H9 (cell line): Measurements from ENCODE around the gene CPA2. TPM values are rescaled to one million over a fixed set of nuclear protein-coding genes. Genes with fewer than 3 reads are reported as not detected.
A peak's percentile ranks its signal among the peaks of the same experiment; 100 is the strongest.

Experiments used
- DNase-seq: peaks from one replicate; pipeline ENCODE4 v3.0.0-alpha.2; 2017
- H2AFZ ChIP-seq: one replicate; pipeline ENCODE4 v1.6.1; 2013; ENCODE audit warnings: mild to moderate bottlenecking, low read length, control low read depth, moderate library complexity
- H2AK5ac ChIP-seq: 2 replicates; pipeline ENCODE4 v1.6.1; 2013; ENCODE audit warnings: low read length, control low read depth, mixed read lengths; ENCODE audit not compliant: insufficient read length
- H2BK120ac ChIP-seq: one replicate; pipeline ENCODE4 v1.6.1; 2013; ENCODE audit warnings: low read depth, mild to moderate bottlenecking, low read length, control low read depth, inconsistent platforms; ENCODE audit not compliant: poor library complexity, severe bottlenecking
- H2BK12ac ChIP-seq: 2 replicates; pipeline ENCODE4 v1.6.1; 2013; ENCODE audit warnings: low read length, control low read depth, mixed read lengths, low read depth; ENCODE audit not compliant: insufficient read length
- H2BK15ac ChIP-seq: 2 replicates; pipeline ENCODE4 v1.6.1; 2013; ENCODE audit warnings: low read depth, low read length, control low read depth
- H2BK20ac ChIP-seq: one replicate; pipeline ENCODE4 v1.6.1; 2013; ENCODE audit warnings: low read depth, mild to moderate bottlenecking, low read length, control low read depth, inconsistent platforms; ENCODE audit not compliant: poor library complexity, severe bottlenecking
- H2BK5ac ChIP-seq: 2 replicates; pipeline ENCODE4 v1.6.1; 2013; ENCODE audit warnings: low read length, control low read depth, mixed read lengths; ENCODE audit not compliant: insufficient read length
- H3K14ac ChIP-seq: 2 replicates; pipeline ENCODE4 v1.6.1; 2013; ENCODE audit warnings: low read length, control low read depth; ENCODE audit not compliant: insufficient read depth
- H3K18ac ChIP-seq: 2 replicates; pipeline ENCODE4 v1.6.1; 2013; ENCODE audit warnings: low read depth, mild to moderate bottlenecking, mixed read lengths, low read length, control low read depth; ENCODE audit not compliant: insufficient read length
- H3K23ac ChIP-seq: 2 replicates; pipeline ENCODE4 v1.6.1; 2013; ENCODE audit warnings: low read length, control low read depth, mixed read lengths, low read depth; ENCODE audit not compliant: insufficient read length
- H3K23me2 ChIP-seq: 2 replicates; pipeline ENCODE4 v1.6.1; 2013; ENCODE audit warnings: low read depth, mild to moderate bottlenecking, mixed read lengths, low read length, control low read depth; ENCODE audit not compliant: insufficient read length, poor library complexity, severe bottlenecking
- H3K27ac ChIP-seq: 2 replicates; pipeline ENCODE4 v1.5.1; 2013; ENCODE audit warnings: low read length, control low read depth, mixed read lengths, low read depth; ENCODE audit not compliant: insufficient read length
- H3K27me3 ChIP-seq: 2 replicates; pipeline ENCODE4 v1.6.1; 2013; ENCODE audit warnings: low read length, control low read depth, inconsistent platforms; ENCODE audit not compliant: insufficient read depth
- H3K4ac ChIP-seq: 2 replicates; pipeline ENCODE4 v1.6.1; 2013; ENCODE audit warnings: low read depth, mild to moderate bottlenecking, control low read depth, inconsistent platforms, low read length, moderate library complexity
- H3K4me1 ChIP-seq: 2 replicates; pipeline ENCODE4 v1.6.1; 2013; ENCODE audit warnings: low read length, control low read depth, inconsistent platforms; ENCODE audit not compliant: insufficient read depth
- H3K4me2 ChIP-seq: 2 replicates; pipeline ENCODE4 v1.6.1; 2013; ENCODE audit warnings: low read length, control low read depth, mixed read lengths; ENCODE audit not compliant: insufficient read length, insufficient read depth
- H3K56ac ChIP-seq: 2 replicates; pipeline ENCODE4 v1.6.1; 2013; ENCODE audit warnings: low read depth, mild to moderate bottlenecking, mixed read lengths, low read length, control low read depth; ENCODE audit not compliant: insufficient read length
- H3K79me1 ChIP-seq: 2 replicates; pipeline ENCODE4 v1.6.1; 2013; ENCODE audit warnings: low read depth, mild to moderate bottlenecking, moderate library complexity, low read length, control low read depth, inconsistent platforms; ENCODE audit not compliant: insufficient read depth, poor library complexity, severe bottlenecking
- H3K79me2 ChIP-seq: 2 replicates; pipeline ENCODE4 v1.6.1; 2013; ENCODE audit warnings: low read length, control low read depth, inconsistent platforms; ENCODE audit not compliant: insufficient read depth
- H3K9ac ChIP-seq: 2 replicates; pipeline ENCODE4 v1.6.1; 2013; ENCODE audit warnings: low read length, control low read depth, mixed read lengths; ENCODE audit not compliant: insufficient read length; ENCODE audit errors: extremely low read depth
- H3K9me3 ChIP-seq: one replicate; pipeline ENCODE4 v1.6.1; 2013; ENCODE audit warnings: low read depth, low read length, inconsistent platforms; ENCODE audit not compliant: control insufficient read depth
- H3T11ph ChIP-seq: one replicate; pipeline ENCODE4 v1.6.1; 2013; ENCODE audit warnings: mild to moderate bottlenecking, low read length, control low read depth, inconsistent platforms
- H4K20me1 ChIP-seq: one replicate; pipeline ENCODE4 v1.6.1; 2013; ENCODE audit not compliant: control insufficient read depth, insufficient read length, insufficient read depth
- H4K5ac ChIP-seq: 2 replicates; pipeline ENCODE4 v1.6.1; 2013; ENCODE audit warnings: low read depth, mild to moderate bottlenecking, mixed read lengths, low read length, control low read depth; ENCODE audit not compliant: insufficient read length
- H4K8ac ChIP-seq: replicated peaks from 2 replicates; pipeline ENCODE4 v1.6.1; 2013; ENCODE audit warnings: low read length, control low read depth, mixed read lengths, low read depth; ENCODE audit not compliant: insufficient read length
- H4K91ac ChIP-seq: 2 replicates; pipeline ENCODE4 v1.6.1; 2013; ENCODE audit warnings: low read depth, mild to moderate bottlenecking, moderate library complexity, mixed read lengths, low read length, control low read depth; ENCODE audit not compliant: insufficient read length
- H3K27ac Mint-ChIP-seq, 3 experiments: 2 replicates in 2 of 3; 3 replicates in 1 of 3; pipeline ENCODE4 v1.8.0; 2020 to 2021; ENCODE audit warnings: mixed read lengths in 3 of 3, mild to moderate bottlenecking in 1 of 3, moderate library complexity in 1 of 3
- H3K27me3 Mint-ChIP-seq: 2 replicates; pipeline ENCODE4 v1.8.0; 2021; ENCODE audit warnings: low read depth, mild to moderate bottlenecking, moderate library complexity, mixed read lengths
- H3K36me3 Mint-ChIP-seq, 3 experiments: 2 replicates in 2 of 3; 3 replicates in 1 of 3; pipeline ENCODE4 v1.8.0; 2020 to 2021; ENCODE audit warnings: low read depth in 3 of 3, mixed read lengths in 3 of 3; ENCODE audit not compliant: insufficient read depth in 1 of 3
- H3K4me1 Mint-ChIP-seq, 2 experiments: 2 replicates each; pipeline ENCODE4 v1.8.0; 2020; ENCODE audit warnings: mixed read lengths in 2 of 2
- H3K4me3 Mint-ChIP-seq, 2 experiments: 2 replicates in 1 of 2; 3 replicates in 1 of 2; pipeline ENCODE4 v1.8.0; 2020 to 2021; ENCODE audit warnings: mild to moderate bottlenecking in 2 of 2, mixed read lengths in 2 of 2, moderate library complexity in 1 of 2
- H3K9me3 Mint-ChIP-seq, 2 experiments: 2 replicates in 1 of 2; 3 replicates in 1 of 2; pipeline ENCODE4 v1.8.0; 2020; ENCODE audit warnings: mild to moderate bottlenecking in 2 of 2, mixed read lengths in 2 of 2, moderate library complexity in 1 of 2
- WGBS: extraction: QIAGEN DNeasy Blood & Tissue Kit; methylation state at CpG from one replicate; pipeline ENCODE4 v1.1.7; 2013; ENCODE audit warnings: missing lambda C conversion rate, low lambda C conversion rate, mixed read lengths; ENCODE audit not compliant: insufficient read length; ENCODE audit errors: extremely low coverage; 5-methylcytosine and 5-hydroxymethylcytosine counted together
- total RNA-seq: library from RNA; stranded (reverse); gene quantifications from 2 replicates; pipeline ENCODE4 v1.2.1, GENCODE V29; 2021
- TF ChIP-seq, protein P1 (sequence below): fragments of 200-600 bp; sonication (generic); conservative IDR thresholded peaks from 3 replicates; pipeline ENCODE4 v1.8.0; 2021; ENCODE audit warnings: antibody characterized with exemption, mild to moderate bottlenecking

The CPA2 gene
- total RNA-seq, 1 experiment from 2014 or later = not detected

DNA sequence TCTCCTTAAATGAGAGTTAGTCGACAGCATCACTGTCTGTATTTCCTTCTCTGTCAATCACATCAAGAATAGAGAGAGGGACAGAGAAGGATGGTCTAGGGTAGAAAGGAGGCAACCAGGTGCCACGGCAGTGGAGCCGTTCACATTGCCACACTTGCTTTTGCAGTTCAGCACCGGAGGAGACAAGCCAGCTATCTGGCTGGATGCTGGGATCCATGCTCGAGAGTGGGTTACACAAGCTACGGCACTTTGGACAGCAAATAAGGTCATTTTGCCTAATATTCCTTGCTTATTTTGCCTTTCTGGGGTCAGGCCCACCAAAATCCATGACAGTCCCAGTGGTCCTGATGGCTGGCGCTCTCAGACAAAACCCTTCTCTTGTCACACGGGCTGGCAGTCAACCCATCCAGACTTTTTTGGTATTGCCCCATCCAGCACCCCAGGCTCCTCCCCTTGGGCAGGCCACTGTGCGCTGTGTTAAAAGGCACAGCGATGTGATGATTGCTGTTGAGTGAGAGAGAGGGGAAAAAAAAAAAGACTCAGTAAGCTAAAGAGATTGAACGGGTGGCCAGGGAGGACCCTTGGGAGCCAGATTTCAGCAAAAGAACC lies 8.4 kb downstream of the CPA2 start:
- Histone ChIP-seq H3K56ac (no peak overlapping the region), H3K4me1 (peaks cover 17% of the 10 kb centered on the region; the same call in 1 of the 2 replicates), H4K91ac (no peak overlapping the region), H2AFZ (no peak overlapping the region), H3K23me2 (no peaks in the 10 kb centered on the region), H3K9ac (no peak overlapping the region), H2BK15ac (no peak overlapping the region), H3K27ac (no peak overlapping the region), H3K79me1 (no peaks in the 10 kb centered on the region), H3K4me2 (peak overlapping the region; percentile 1), H4K8ac (no peak overlapping the region), H2BK5ac (no peak overlapping the region), H3K27me3 (no peaks in the 10 kb centered on the region), H2AK5ac (no peak overlapping the region), H3K18ac (no peak overlapping the region), H3K4ac (no peak overlapping the region), H3K79me2 (no peaks in the 10 kb centered on the region), H3K23ac (no peak overlapping the region), H2BK20ac (no peak overlapping the region), H4K20me1 (no peaks in the 10 kb centered on the region), H4K5ac (no peak overlapping the region), H3T11ph (no peak overlapping the region), H3K9me3 (no peaks in the 10 kb centered on the region), H2BK12ac (no peak overlapping the region), H3K14ac (no peak overlapping the region), H2BK120ac (no peak overlapping the region)
- DNase-seq = peak; percentile 53
- Mint-ChIP-seq H3K36me3 (peaks cover 0 to 4% (median 4%) of the 10 kb centered on the region in 3 experiments; a peak in 2 of 7 replicates), H3K27ac (peak overlapping the region in 2 of 3 experiments; percentile 31 to 43; a peak in 3 of 7 replicates), H3K4me1 (peaks cover 49 to 50% of the 10 kb centered on the region in 2 experiments), H3K4me3 (peak overlapping the region in 1 of 2 experiments; percentile 16; a peak in 1 of 5 replicates), H3K27me3 (peaks cover 5% of the 10 kb centered on the region), H3K9me3 (no peaks in the 10 kb centered on the region; a peak in 1 of 5 replicates)
- WGBS = no CpG with 5 or more reads among the region's 11 CpGs
- TF ChIP-seq, protein P1, sequence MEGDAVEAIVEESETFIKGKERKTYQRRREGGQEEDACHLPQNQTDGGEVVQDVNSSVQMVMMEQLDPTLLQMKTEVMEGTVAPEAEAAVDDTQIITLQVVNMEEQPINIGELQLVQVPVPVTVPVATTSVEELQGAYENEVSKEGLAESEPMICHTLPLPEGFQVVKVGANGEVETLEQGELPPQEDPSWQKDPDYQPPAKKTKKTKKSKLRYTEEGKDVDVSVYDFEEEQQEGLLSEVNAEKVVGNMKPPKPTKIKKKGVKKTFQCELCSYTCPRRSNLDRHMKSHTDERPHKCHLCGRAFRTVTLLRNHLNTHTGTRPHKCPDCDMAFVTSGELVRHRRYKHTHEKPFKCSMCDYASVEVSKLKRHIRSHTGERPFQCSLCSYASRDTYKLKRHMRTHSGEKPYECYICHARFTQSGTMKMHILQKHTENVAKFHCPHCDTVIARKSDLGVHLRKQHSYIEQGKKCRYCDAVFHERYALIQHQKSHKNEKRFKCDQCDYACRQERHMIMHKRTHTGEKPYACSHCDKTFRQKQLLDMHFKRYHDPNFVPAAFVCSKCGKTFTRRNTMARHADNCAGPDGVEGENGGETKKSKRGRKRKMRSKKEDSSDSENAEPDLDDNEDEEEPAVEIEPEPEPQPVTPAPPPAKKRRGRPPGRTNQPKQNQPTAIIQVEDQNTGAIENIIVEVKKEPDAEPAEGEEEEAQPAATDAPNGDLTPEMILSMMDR = no peak
